ENCODE measurements around the gene DTNB. TPM values are rescaled to one million over a fixed set of nuclear protein-coding genes. Genes with fewer than 3 reads are reported as not detected.

Gene DTNB
- polyA plus RNA-seq, 1 experiment: 12.5 TPM

DNA sequence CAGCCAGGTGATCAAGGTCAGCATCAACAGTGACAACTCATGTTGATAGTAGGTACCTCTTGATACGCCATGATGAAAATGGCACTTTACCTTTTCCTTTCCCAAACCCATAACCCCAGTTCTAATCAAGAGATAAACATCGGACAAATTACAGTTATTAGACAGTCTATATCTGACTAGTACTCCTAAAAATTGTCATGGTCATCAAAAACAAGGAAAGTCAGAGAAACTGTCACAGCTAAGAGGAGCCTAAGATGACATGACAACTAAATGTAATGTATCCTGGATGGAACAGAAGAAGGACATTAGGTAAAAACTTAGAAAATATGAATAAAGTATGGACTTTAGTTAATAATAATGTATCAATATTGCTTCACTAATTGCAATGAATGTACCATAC lies 234.6 kb downstream of the DTNB start:
- POLR2A ChIA-PET: no interaction called here

DNA sequence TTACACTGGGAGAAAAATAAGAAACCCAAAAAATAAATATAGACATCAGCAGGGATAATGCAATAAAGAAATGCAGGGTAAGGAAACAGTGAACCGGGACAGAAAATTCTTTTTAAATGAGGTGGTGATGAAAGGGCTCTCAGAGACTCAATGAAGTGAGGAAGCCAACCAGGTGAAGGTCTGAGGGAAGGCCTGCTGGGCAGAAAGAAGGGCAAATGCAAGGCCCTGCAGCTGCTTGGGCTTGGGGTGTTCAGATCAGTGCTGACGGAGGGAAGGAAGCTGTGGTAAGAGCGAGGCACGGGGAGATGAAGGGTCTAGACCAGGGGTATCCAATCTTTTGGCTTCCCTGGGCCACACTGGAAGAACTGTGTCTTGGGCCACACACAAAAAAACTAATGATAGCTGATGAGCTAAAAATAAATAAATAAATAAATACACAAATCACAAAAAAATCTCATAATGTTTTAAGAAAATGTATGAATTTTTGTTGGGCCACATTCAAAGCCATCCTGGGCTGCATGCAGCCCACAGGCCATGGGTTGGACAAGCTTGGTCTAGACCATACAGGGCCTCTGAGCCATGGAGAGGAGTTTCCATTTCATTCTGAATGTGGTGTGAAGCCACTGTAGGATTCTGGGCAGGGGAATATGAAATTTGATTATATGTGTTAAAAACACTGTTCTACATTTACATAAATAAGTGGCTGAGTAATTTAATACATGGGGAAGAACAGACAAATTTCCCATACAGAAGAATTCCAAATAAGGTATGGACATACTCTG lies 235.3 kb downstream of the DTNB start:
- DNase-seq (ENCODE audit: low read depth, low spot score): no peak
- ChIA-PET POLR2A (no interaction called here), CTCF (interaction anchor here (1.1 kb wide), 1 partner anchor 76 kb away, joined by 5 read pairs; no protein-coding TSS in a partner anchor)
- H3K4me3 ChIP-seq (ENCODE audit: low read depth, low read length): no peak overlapping the region
- H3K27me3 ChIP-seq (ENCODE audit: control insufficient read depth, insufficient read depth, low read length): no peaks in the 10 kb centered on the region
- TF ChIP-seq CTCF (IDR thresholded peaks at IDR 0.05; ENCODE audit: low read depth, low read length): no peak
- H3K27ac ChIP-seq (ENCODE audit: low read depth, low read length): no peak overlapping the region
- H3K9me3 ChIP-seq (ENCODE audit: control insufficient read depth, insufficient read depth, low read length): no peaks in the 10 kb centered on the region

More for the DNA sequence above, 234.6 kb downstream of the DTNB start:
- Histone ChIP-seq H3K4me3 (ENCODE audit: low read depth, low read length) (no peak overlapping the region), H3K27ac (ENCODE audit: low read depth, low read length) (no peak overlapping the region), H3K9me3 (ENCODE audit: control insufficient read depth, insufficient read depth, low read length) (no peaks in the 10 kb centered on the region), H3K27me3 (ENCODE audit: control insufficient read depth, insufficient read depth, low read length) (no peaks in the 10 kb centered on the region)
- TF ChIP-seq CTCF (IDR thresholded peaks at IDR 0.05; ENCODE audit: low read depth, low read length): no peak
- CTCF ChIA-PET: no interaction called here
- DNase-seq (ENCODE audit: low read depth, low spot score): no peak

GRCh38 chr2:25435421-25435820 lies 238.0 kb downstream of the DTNB start:
- Histone ChIP-seq H3K4me3 (ENCODE audit: low read depth, low read length) (no peak overlapping the region), H3K9me3 (ENCODE audit: control insufficient read depth, insufficient read depth, low read length) (no peaks in the 10 kb centered on the region), H3K27me3 (ENCODE audit: control insufficient read depth, insufficient read depth, low read length) (no peaks in the 10 kb centered on the region), H3K27ac (ENCODE audit: low read depth, low read length) (no peak overlapping the region)
- DNase-seq (ENCODE audit: low read depth, low spot score): no peak
- ChIA-PET POLR2A (no interaction called here), CTCF (no interaction called here)
- no peak for TF ChIP-seq CTCF (IDR thresholded peaks at IDR 0.05; ENCODE audit: low read depth, low read length)

DNA sequence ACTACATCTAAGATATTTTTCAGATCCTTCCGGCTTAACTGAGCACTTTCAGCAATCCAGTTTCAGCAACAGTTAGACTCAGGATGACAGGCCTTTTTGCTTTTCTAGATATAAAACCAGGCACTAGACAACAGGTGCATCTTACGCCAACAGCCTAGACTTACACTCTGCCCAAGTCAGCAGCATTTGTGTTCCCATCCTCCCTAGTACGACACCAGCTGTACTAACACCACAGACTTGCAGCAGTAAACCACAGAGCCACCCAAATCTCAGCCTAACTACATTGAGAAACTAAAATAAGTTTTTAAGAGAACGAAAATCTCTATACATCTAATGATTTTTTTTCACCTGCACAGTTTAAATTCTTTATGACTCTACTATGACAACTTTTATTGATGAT lies 241.8 kb downstream of the DTNB start:
- no peak for DNase-seq (ENCODE audit: low read depth, low spot score)
- Histone ChIP-seq H3K9me3 (ENCODE audit: control insufficient read depth, insufficient read depth, low read length) (no peaks in the 10 kb centered on the region), H3K4me3 (ENCODE audit: low read depth, low read length) (no peak overlapping the region), H3K27ac (ENCODE audit: low read depth, low read length) (no peak overlapping the region), H3K27me3 (ENCODE audit: control insufficient read depth, insufficient read depth, low read length) (no peaks in the 10 kb centered on the region)
- TF ChIP-seq CTCF (IDR thresholded peaks at IDR 0.05; ENCODE audit: low read depth, low read length): no peak
- ChIA-PET CTCF (no interaction called here), POLR2A (no interaction called here)

DNA sequence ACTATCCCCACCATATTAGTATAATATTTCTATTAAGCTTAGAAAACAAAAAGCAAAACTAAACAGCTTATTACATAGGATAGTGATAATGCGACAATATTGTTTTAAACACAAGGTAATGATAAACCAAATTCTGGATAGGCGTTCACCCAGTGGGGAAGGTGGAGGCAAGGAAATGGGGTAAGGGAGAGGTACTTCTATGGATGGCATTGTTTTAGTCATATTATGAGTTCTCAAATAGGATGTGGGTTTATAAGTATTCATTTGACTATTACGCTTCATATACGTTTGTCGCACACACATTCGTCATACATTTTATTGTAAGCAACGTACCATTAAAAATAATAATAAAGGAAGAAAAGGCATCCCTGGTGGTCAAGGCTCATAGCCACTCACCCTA lies 242.8 kb downstream of the DTNB start:
- H3K9me3 ChIP-seq (ENCODE audit: control insufficient read depth, insufficient read depth, low read length): no peaks in the 10 kb centered on the region
- no peak for TF ChIP-seq CTCF (IDR thresholded peaks at IDR 0.05; ENCODE audit: low read depth, low read length)
- H3K27ac ChIP-seq (ENCODE audit: low read depth, low read length): no peak overlapping the region

More for the DNA sequence above, 242.8 kb downstream of the DTNB start:
- Histone ChIP-seq H3K27me3 (ENCODE audit: control insufficient read depth, insufficient read depth, low read length) (no peaks in the 10 kb centered on the region), H3K4me3 (ENCODE audit: low read depth, low read length) (no peak overlapping the region)
- CTCF ChIA-PET: interaction anchor here (1.1 kb wide), 1 partner anchor 53 kb away, joined by 3 read pairs; no protein-coding TSS in a partner anchor
- DNase-seq (ENCODE audit: low read depth, low spot score): no peak
- POLR2A ChIA-PET: no interaction called here

All from AG04450 (cell line).